ENCODE measurements around the gene CCNL2.
"Not testable (repeated sequence)": the region's sequence is repeated elsewhere in the genome, so short reads cannot be mapped to it uniquely, and the experiment has no call there.

The CCNL2 gene

GRCh38 chr1:1399187-1399871, at the start of gene CCNL2:
Gene CCNL2 (minus strand): TSS chr1:1399335. CDS start chr1:1399306, 29 bp downstream.
- in situ Hi-C loops (cut with MboI; ENCODE audit: low sequenced_read_pairs), result no loop called here

- in situ Hi-C loops (cut with MboI; ENCODE audit: low sequenced_read_pairs), result not testable (repeated sequence)
Measured at GRCh38 chr1:1446631-1447030, 47.5 kb upstream of the CCNL2 start.

GRCh38 chr1:1442069-1442770, 43.1 kb upstream of the CCNL2 start:
- in situ Hi-C loops (cut with MboI; ENCODE audit: low sequenced_read_pairs), result no loop called here

- in situ Hi-C loops (cut with MboI; ENCODE audit: low sequenced_read_pairs), result no loop called here
Measured at GRCh38 chr1:1441002-1441888, 42.1 kb upstream of the CCNL2 start.

- in situ Hi-C loops (cut with MboI; ENCODE audit: low sequenced_read_pairs), result no loop called here
Measured at GRCh38 chr1:1440262-1441001, 41.3 kb upstream of the CCNL2 start.

- in situ Hi-C loops (cut with MboI; ENCODE audit: low sequenced_read_pairs), result no loop called here
Measured at GRCh38 chr1:1439546-1440261, 40.6 kb upstream of the CCNL2 start.

- in situ Hi-C loops (cut with MboI; ENCODE audit: low sequenced_read_pairs), result no loop called here
Measured at GRCh38 chr1:1438531-1439381, 39.6 kb upstream of the CCNL2 start.

- in situ Hi-C loops (cut with MboI; ENCODE audit: low sequenced_read_pairs), result no loop called here
Measured at GRCh38 chr1:1437904-1438376, 38.8 kb upstream of the CCNL2 start.

- in situ Hi-C loops (cut with MboI; ENCODE audit: low sequenced_read_pairs), result no loop called here
Measured at GRCh38 chr1:1437033-1437903, 38.1 kb upstream of the CCNL2 start.

GRCh38 chr1:1436630-1437032, 37.5 kb upstream of the CCNL2 start:
- in situ Hi-C loops (cut with MboI; ENCODE audit: low sequenced_read_pairs), result no loop called here

- in situ Hi-C loops (cut with MboI; ENCODE audit: low sequenced_read_pairs), result no loop called here
Measured at GRCh38 chr1:1435911-1436629, 36.9 kb upstream of the CCNL2 start.

GRCh38 chr1:1435106-1435903, 36.2 kb upstream of the CCNL2 start, which contains the start of gene VWA1:
Gene VWA1 (plus strand): TSS chr1:1435690. CDS start chr1:1435749, 59 bp downstream.
- in situ Hi-C loops (cut with MboI; ENCODE audit: low sequenced_read_pairs), result no loop called here

- in situ Hi-C loops (cut with MboI; ENCODE audit: low sequenced_read_pairs), result no loop called here
Measured at GRCh38 chr1:1434824-1435105, 35.6 kb upstream of the CCNL2 start.

GRCh38 chr1:1434131-1434823, 35.1 kb upstream of the CCNL2 start:
- in situ Hi-C loops (cut with MboI; ENCODE audit: low sequenced_read_pairs), result no loop called here

GRCh38 chr1:1433804-1434130, 34.6 kb upstream of the CCNL2 start:
- in situ Hi-C loops (cut with MboI; ENCODE audit: low sequenced_read_pairs), result no loop called here

Data from HL-60/S4 (cell line).